ENCODE results near the gene MARCKSL1. TPM values are rescaled to one million over a fixed set of nuclear protein-coding genes. Genes with fewer than 3 reads are reported as not detected.
"Not testable (repeated sequence)": the region's sequence is repeated elsewhere in the genome, so short reads cannot be mapped to it uniquely, and the experiment has no call there.

Gene MARCKSL1
- total RNA-seq, 1 experiment from 2014 or later: 207 TPM

DNA sequence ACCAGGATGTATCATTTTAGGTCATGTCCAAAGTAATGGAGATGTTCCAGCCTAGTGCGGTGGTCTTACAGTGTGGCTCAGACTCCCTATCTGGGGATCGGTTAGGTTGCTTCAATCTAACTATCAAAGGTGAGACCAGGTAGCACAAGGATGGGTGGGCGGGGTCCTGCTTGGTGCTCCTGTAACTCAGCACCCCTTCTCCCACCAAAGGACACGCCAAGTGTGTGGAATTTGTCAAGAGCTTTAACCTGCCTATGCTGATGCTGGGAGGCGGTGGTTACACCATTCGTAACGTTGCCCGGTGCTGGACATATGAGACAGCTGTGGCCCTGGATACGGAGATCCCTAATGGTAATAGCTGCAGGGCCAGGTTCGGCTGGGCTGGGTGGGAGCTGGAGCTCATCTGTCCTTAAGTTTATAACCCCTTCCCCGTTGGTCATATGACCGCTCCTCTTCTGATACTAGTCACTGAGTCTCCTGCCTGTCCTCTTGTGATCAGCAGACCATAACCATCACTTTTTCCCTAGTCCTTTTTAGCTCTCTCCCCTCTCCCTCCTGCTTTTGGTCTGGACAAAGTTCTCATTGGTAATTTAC, 5.4 kb downstream of the MARCKSL1 start:
- Histone ChIP-seq H3K4me3 (no peak overlapping the region), H3K4me1 (no peaks in the 10 kb centered on the region), H3K27ac (no peak overlapping the region), H3K27me3 (no peaks in the 10 kb centered on the region), H3K9me3 (replicated peaks) (no peaks in the 10 kb centered on the region), H3K36me3 (peaks cover 63% of the 10 kb centered on the region)
- DNase-seq: no peak

DNA sequence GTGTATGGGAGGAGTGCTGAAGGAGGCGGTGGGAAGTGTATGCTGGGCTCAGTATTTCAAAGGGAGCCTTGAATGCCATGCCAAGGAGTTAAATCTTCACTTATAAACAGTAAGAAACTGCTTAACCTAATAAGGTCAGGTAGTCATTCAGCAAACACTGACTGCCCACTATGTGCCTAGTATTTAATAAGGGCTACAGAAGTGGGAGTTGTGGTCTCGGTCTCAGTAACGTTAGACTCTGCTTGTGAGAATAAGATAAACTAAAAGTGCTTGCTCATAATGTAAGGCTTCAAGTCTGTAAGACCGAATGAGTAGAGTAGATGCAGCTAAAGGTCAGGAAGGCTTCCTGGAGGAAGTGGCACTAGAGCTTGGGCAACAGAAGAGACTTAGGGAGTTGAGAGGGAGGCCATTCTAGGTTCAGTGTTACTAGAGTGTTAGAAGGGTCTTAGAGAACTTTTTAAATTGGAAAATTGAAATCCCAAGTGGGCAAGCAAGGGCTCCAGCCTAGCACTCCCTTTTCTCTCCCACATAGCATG, 6.0 kb downstream of the MARCKSL1 start:
- DNase-seq: no peak
- no peak overlapping the region for H3K4me3 ChIP-seq
- H3K27ac ChIP-seq: no peak overlapping the region
- no peaks in the 10 kb centered on the region for H3K27me3 ChIP-seq
- no peaks in the 10 kb centered on the region for H3K9me3 ChIP-seq (replicated peaks)
- H3K4me1 ChIP-seq: no peaks in the 10 kb centered on the region
- H3K36me3 ChIP-seq: peaks cover 70% of the 10 kb centered on the region

DNA sequence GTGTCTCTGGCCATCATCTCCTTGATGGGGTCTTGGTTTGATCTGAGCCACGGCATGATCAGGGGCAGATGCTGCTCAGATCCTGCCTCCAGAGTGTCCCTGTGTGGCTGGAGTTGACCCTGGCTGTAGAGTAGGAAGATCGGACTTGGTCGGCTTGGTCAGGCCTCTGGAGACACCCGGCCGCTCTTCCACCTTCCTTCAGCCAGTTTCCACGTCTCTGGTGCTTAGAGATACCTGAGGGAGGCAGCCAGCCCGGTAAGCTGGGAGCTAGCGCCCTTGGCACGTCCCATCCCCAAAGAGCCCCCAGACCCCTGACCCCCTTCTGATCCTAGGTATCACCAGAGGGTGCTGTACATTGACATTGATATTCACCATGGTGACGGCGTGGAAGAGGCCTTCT, 8.8 kb downstream of the MARCKSL1 start:
- Histone ChIP-seq H3K9me3 (replicated peaks) (no peaks in the 10 kb centered on the region), H3K4me1 (no peaks in the 10 kb centered on the region), H3K27me3 (no peaks in the 10 kb centered on the region), H3K4me3 (no peak overlapping the region), H3K36me3 (peaks cover 52% of the 10 kb centered on the region), H3K27ac (no peak overlapping the region)
- no peak for DNase-seq

DNA sequence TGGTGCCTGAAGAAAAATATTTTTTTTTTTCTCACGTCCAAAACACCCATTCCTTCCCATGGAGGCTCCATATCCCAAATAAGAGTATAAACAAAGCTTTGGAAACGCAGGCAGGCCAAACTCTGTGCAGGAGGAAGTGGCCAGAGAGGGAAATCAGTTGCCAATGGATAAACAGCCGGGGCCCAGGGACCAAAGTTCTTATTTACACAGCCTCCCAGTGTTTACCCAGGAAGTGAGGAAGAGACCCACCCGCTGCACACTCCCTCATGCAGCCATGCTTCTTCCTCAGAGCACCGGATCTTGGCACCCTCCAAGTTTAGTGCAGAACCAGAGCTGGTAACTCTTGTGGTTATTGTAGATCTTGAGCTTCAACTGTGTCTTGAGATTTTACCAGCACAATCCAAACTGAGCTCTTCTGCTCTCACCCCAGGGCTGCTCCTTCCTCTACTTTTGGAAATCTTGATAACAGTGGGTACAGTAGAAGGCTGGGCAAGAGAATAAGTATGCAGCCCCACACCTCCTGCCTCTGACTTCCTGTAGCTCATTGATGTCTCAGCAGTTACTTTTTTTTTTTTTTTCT, 14.2 kb downstream of the MARCKSL1 start:
- DNase-seq: no peak
- no peak overlapping the region for H3K27ac ChIP-seq
- peaks cover 40% of the 10 kb centered on the region for H3K36me3 ChIP-seq

DNA sequence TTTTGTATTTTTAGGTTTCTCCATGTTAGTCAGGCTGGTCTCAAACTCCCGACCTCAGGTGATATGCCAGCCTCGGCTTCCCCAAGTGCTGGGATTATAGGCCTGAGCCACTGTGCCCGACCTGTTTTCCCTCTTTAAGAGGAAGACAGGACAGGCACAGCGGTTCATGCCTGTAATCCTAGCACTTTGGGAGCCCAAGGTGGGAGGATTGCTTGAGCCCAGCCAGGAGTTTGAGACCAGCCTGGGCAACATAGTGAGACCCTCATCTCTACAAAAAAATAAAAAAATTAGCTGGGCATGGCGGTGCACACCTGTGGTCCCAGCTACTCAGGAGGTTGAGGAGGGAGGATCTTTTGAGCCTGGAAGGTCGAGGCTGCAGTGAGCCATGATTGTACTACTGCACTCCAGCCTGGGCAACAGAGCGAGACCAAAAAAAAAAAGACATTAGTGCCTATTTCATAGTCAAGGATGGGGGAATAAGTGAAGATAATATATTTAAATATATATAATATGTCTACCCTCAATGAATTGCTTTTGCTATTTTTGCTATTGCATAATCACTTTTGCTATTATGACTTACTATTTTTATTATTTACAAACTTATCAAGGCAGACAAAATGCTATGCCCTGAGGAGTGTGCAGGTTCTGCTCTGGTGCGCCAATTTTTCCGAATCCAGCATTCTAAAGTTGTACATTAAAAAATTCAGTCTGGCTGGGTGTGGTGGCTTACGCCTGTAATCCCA, 17.7 kb downstream of the MARCKSL1 start:
- Histone ChIP-seq H3K9me3 (replicated peaks) (no peaks in the 10 kb centered on the region), H3K27me3 (no peaks in the 10 kb centered on the region), H3K27ac (no peak overlapping the region), H3K4me1 (no peaks in the 10 kb centered on the region; the same call in 1 of the 2 replicates), H3K4me3 (no peak overlapping the region), H3K36me3 (peaks cover 26% of the 10 kb centered on the region)
- DNase-seq: no peak

More for the DNA sequence above, 14.2 kb downstream of the MARCKSL1 start:
- Histone ChIP-seq H3K4me3 (no peak overlapping the region), H3K4me1 (no peaks in the 10 kb centered on the region), H3K27me3 (no peaks in the 10 kb centered on the region), H3K9me3 (replicated peaks) (no peaks in the 10 kb centered on the region)

DNA sequence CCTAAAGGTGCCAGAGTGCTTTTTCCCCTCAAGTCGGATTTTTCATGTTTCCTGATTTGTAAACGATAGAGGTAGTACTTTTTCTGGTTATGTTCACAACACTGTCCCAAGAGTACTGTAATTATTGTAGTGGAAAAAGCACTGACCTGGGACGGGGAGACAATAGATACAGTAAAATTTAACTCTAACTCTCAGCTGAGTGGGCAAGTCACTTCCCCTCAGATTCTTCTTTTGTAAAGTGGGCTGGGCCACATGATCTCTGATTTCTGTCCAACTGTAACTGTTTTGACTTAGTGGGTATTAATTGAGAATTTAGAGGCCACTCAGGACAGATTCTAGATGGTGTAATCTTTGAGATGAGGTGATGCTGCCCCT, 19.1 kb downstream of the MARCKSL1 start:
- Histone ChIP-seq H3K4me3 (no peak overlapping the region), H3K27ac (no peak overlapping the region), H3K36me3 (peaks cover 26% of the 10 kb centered on the region), H3K4me1 (no peaks in the 10 kb centered on the region; the same call in 1 of the 2 replicates), H3K27me3 (no peaks in the 10 kb centered on the region), H3K9me3 (replicated peaks) (no peaks in the 10 kb centered on the region)
- DNase-seq: no peak

DNA sequence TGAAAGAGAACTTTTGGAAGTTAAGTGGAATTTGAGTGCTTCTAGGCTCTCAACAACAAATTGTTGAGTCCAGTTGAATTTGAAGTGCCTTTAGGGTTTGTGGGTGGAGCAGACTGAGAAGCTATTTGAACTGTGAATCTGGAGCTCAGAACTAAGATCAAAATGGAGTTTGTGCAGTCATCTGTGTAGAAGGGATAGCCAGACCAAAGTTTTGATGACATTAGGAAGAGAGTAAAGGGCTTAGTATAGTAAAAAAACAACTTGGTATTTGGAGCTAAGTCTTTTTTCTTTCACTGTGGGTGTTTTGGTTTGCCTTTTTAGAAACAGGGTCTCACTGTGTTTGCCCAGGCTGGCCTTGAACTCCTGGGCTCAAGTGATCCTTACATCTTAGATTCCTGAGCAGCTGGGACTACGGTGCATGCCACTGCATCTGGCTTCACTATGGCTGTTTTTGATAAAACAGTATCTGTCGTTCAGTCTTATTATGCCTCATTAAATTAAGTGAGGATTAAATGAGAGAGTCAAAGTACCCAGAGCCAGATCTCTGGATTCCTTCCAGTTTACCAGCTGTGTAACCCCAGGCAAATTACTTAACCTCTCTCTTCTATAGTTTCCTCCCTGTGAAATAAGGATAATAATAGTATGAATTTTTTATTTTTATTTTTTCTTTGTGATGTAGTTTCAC, 24.2 kb downstream of the MARCKSL1 start:
- Histone ChIP-seq H3K4me1 (no peaks in the 10 kb centered on the region; the same call in 1 of the 2 replicates), H3K4me3 (no peak overlapping the region), H3K9me3 (replicated peaks) (no peaks in the 10 kb centered on the region), H3K36me3 (peaks cover 13% of the 10 kb centered on the region; the same call in 1 of the 2 replicates), H3K27me3 (no peaks in the 10 kb centered on the region), H3K27ac (no peak overlapping the region)
- DNase-seq: no peak

DNA sequence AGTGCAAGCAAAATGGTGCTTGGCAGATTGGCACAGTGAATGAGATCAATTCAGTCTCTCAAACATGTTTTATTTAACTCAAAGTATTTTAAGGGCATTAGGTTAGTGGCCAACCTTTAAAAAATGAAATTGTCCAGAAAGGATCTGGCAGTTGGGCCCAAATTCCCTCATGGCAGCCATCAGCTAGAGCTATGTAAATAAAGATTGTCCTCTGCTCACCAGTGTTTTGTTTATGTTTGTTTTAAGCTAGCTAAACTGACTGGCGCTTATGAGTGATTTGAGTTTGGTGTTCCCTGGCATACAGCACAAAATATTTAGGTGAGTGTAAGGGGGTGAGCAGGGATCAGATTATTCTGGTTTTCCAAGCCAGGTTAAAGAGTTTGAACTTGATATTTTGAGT, 26.1 kb downstream of the MARCKSL1 start:
- Histone ChIP-seq H3K4me3 (no peak overlapping the region), H3K9me3 (replicated peaks) (peaks cover 4% of the 10 kb centered on the region), H3K4me1 (no peaks in the 10 kb centered on the region; the same call in 1 of the 2 replicates), H3K27ac (no peak overlapping the region), H3K27me3 (no peaks in the 10 kb centered on the region), H3K36me3 (peaks cover 26% of the 10 kb centered on the region)
- no peak for DNase-seq

DNA sequence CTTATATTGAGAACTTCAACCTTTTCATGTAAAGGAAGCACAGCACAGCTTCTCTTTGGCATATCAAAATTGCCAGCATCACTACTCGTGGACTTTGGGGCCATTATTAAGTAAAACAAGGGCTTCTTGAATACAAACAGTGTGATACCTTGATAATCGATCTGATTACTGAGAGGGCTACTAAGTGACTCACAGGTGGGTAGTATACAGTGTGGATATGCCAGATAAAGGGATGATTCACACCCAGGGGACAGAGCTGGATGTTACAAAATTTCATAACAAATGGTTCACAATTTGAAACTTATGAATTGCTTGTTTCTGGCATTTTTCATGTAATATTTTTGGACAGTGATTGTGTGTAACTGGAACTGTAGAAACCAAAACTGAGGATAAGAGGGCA, 28.7 kb downstream of the MARCKSL1 start:
- H3K27ac ChIP-seq: no peak overlapping the region
- no peak overlapping the region for H3K4me3 ChIP-seq
- H3K36me3 ChIP-seq: peaks cover 50% of the 10 kb centered on the region
- no peaks in the 10 kb centered on the region for H3K4me1 ChIP-seq
- no peaks in the 10 kb centered on the region for H3K27me3 ChIP-seq
- H3K9me3 ChIP-seq (replicated peaks): peaks cover 5% of the 10 kb centered on the region
- DNase-seq: no peak

DNA sequence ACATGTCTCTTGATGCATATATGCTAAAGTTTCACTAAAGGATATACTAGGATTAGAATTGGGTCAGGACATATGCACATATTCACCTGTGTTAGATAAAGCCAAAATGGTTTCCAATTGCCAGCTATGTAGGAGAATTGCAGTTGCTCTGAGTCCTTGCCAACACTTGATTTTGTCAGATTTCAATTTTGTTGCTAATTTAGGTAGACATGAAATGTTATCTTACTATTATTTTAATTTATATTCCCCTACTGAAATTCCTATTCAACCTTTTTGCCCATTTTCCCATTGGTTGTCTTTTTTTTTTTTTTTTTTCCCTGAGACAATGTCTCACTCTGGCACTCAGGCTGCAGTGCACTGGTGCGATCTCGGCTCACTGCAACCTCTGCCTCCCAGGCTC, 30.7 kb downstream of the MARCKSL1 start:
- H3K4me1 ChIP-seq: no peaks in the 10 kb centered on the region
- DNase-seq: no peak
- peaks cover 50% of the 10 kb centered on the region for H3K36me3 ChIP-seq
- H3K27me3 ChIP-seq: no peaks in the 10 kb centered on the region
- peaks cover 5% of the 10 kb centered on the region for H3K9me3 ChIP-seq (replicated peaks)
- H3K4me3 ChIP-seq: no peak overlapping the region
- H3K27ac ChIP-seq: no peak overlapping the region

DNA sequence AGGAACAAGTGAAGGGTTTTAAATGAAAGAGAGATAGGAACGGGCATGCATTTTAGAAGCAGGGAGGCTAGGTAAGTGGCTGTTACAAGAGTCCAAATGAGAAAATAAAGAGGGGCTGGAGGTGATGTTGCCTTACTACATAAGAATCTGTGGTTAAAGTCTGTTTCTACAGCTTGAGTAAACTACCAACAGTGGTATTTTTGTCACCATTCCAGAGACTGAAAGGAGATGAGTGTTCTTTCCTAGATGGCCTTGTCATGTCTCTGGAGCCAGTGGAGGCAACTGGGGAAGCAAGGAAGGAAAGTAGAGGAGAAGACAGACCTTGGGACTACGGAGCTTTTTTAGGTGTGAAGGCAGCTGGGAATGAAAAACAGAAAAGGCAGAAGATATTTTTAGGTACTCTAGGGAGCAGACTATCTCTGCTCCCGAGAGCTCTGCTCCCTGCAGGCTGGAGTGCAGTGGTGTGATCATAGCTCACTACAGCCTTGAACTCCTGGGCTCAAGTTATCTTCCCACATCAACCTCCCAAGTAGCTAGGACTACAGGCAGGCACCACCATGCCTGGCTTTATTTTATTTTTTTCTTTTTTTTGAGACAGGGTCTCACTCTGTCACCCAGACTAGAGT, 31.9 kb downstream of the MARCKSL1 start:
- Histone ChIP-seq H3K4me1 (no peaks in the 10 kb centered on the region), H3K4me3 (no peak overlapping the region), H3K27ac (no peak overlapping the region), H3K27me3 (no peaks in the 10 kb centered on the region), H3K36me3 (peaks cover 50% of the 10 kb centered on the region), H3K9me3 (replicated peaks) (peaks cover 5% of the 10 kb centered on the region)
- DNase-seq: no peak

DNA sequence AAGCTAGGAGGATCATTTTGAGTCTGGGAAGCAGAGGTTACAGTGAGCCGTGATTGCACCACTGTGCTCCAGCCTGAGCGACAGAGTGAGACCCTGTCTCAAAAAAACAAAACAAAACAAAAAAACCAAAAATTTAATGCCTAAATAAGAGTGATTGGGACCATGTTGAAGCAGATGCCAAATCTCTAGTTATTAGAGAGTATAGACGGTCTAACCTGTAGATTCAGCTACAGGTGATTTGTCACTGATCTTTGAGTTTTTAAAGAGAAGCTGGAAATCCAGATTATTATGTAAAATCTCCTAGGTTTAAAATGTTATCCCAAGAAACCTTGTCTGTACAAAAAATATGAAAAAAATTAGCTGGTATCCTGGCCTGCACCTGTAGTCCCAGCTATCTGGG, 32.7 kb downstream of the MARCKSL1 start:
- H3K27me3 ChIP-seq: no peaks in the 10 kb centered on the region
- peaks cover 5% of the 10 kb centered on the region for H3K9me3 ChIP-seq (replicated peaks)
- H3K4me3 ChIP-seq: no peak overlapping the region
- H3K36me3 ChIP-seq: peaks cover 58% of the 10 kb centered on the region
- DNase-seq: no peak
- no peaks in the 10 kb centered on the region for H3K4me1 ChIP-seq
- H3K27ac ChIP-seq: no peak overlapping the region

DNA sequence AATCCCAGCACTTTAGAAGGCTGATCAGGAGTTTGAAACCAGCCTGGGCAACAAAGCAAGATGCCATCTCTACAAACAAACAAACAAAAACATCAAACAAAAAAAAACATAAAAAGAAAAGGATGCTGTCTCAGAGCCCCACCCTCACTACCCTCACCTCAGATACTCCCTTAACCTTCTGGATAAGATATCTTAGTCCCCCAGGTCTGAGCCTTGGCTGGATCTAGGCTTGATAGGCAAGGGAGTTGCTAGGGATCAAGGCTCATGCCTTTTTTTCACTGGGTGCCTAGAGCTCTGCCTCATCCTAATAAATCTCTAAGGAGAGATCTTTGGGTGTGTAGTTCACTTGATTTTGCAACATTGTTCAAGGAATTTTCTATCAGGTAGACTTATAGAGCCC, 36.7 kb downstream of the MARCKSL1 start:
- no peaks in the 10 kb centered on the region for H3K4me1 ChIP-seq
- H3K36me3 ChIP-seq: peaks cover 34% of the 10 kb centered on the region
- H3K27ac ChIP-seq: no peak overlapping the region
- H3K27me3 ChIP-seq: no peaks in the 10 kb centered on the region
- DNase-seq: no peak
- no peak overlapping the region for H3K4me3 ChIP-seq
- no peaks in the 10 kb centered on the region for H3K9me3 ChIP-seq (replicated peaks)

DNA sequence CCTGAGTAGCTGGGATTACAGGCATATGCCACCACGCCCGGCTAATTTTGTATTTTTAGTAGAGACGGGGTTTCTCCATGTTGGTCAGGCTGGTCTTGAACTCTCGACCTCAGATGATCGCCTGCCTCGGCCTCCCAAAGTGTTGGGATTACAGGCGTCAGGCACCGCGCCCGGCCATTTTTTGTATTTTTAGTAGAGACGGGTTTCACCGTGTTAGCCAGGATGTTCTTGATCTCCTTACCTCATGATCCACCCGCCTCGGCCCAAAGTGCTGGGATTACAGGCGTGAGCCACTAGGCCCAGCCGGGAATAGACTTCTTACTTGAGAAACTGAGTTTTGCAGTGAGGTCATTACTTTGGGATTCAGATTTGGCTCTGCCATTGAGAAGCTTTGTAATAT, 37.8 kb downstream of the MARCKSL1 start:
- H3K4me3 ChIP-seq; H3K9me3 ChIP-seq (replicated peaks); H3K27ac ChIP-seq; H3K4me1 ChIP-seq; DNase-seq; H3K27me3 ChIP-seq: not testable (repeated sequence)
- peaks cover 23% of the 10 kb centered on the region for H3K36me3 ChIP-seq

Measured in SJCRH30 (cell line).